HFFc6 (cell line): ENCODE data around the gene UST. TPM values are rescaled to one million over a fixed set of nuclear protein-coding genes. Genes with fewer than 3 reads are reported as not detected.

Source experiments
- DNase-seq: peaks from one replicate; pipeline ENCODE4 v3.0.0-alpha.2; 2018
- H3K27ac Mint-ChIP-seq: 2 replicates; pipeline ENCODE4 v1.8.0; 2020; ENCODE audit warnings: mild to moderate bottlenecking, mixed read lengths
- H3K27me3 Mint-ChIP-seq: 2 replicates; pipeline ENCODE4 v1.8.0; 2021; ENCODE audit warnings: mild to moderate bottlenecking, moderate library complexity, mixed read lengths; ENCODE audit not compliant: insufficient read depth
- H3K36me3 Mint-ChIP-seq: 2 replicates; pipeline ENCODE4 v1.8.0; 2021; ENCODE audit warnings: low read depth, mixed read lengths
- H3K4me1 Mint-ChIP-seq: 2 replicates; pipeline ENCODE4 v1.8.0; 2020; ENCODE audit warnings: low read depth, mixed read lengths
- H3K4me3 Mint-ChIP-seq: 2 replicates; pipeline ENCODE4 v1.8.0; 2020; ENCODE audit warnings: mild to moderate bottlenecking, moderate library complexity, mixed read lengths
- H3K9me3 Mint-ChIP-seq: 2 replicates; pipeline ENCODE4 v1.8.0; 2020; ENCODE audit warnings: mild to moderate bottlenecking, mixed read lengths
- total RNA-seq, 6 experiments: library from RNA; stranded (reverse); fragmentation: NEBNext Ultra II Directional; extraction: Animal tissue kit (Norgen Biotek cat#: 25700); gene quantifications; 2 replicates in 1 of 6; 3 replicates in 5 of 6; pipeline ENCODE4 v1.2.3, GENCODE V29; 2021
- TF ChIP-seq, protein P1 (sequence below): fragments of 200-600 bp; sonication (generic); IDR thresholded peaks from 2 replicates; pipeline ENCODE4 v1.5.0; 2021; ENCODE audit warnings: antibody characterized with exemption, mild to moderate bottlenecking

The UST gene
- total RNA-seq, 6 experiments from 2014 or later, result 12.9 to 17.3 (median 16.7) TPM

DNA sequence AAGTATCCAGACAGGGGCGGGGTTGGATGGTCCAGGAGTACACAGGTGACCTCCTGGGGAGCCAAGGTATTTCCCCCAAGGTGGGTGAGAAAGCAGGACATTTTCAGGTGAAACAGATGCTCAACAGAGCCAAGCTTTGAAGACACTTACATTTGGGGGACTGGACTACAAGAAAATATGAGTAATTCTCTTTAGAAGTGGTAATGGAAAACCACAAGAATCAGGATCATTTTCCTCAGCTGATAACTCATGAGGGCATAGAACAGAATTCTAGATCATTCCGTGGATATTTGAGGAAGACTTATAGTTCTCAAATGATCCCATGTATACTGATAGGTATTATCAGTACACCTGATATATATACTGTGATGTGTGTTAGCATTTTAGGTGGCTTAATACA is 89.9 kb downstream of the UST start:
- TF ChIP-seq, protein P1, sequence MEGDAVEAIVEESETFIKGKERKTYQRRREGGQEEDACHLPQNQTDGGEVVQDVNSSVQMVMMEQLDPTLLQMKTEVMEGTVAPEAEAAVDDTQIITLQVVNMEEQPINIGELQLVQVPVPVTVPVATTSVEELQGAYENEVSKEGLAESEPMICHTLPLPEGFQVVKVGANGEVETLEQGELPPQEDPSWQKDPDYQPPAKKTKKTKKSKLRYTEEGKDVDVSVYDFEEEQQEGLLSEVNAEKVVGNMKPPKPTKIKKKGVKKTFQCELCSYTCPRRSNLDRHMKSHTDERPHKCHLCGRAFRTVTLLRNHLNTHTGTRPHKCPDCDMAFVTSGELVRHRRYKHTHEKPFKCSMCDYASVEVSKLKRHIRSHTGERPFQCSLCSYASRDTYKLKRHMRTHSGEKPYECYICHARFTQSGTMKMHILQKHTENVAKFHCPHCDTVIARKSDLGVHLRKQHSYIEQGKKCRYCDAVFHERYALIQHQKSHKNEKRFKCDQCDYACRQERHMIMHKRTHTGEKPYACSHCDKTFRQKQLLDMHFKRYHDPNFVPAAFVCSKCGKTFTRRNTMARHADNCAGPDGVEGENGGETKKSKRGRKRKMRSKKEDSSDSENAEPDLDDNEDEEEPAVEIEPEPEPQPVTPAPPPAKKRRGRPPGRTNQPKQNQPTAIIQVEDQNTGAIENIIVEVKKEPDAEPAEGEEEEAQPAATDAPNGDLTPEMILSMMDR, result no peak
- Mint-ChIP-seq H3K36me3 (no peaks in the 10 kb centered on the region), H3K27ac (peak overlapping the region; percentile 64), H3K4me3 (peak overlapping the region; percentile 71), H3K27me3 (peaks cover 2% of the 10 kb centered on the region; the same call in 1 of the 2 replicates), H3K9me3 (no peaks in the 10 kb centered on the region), H3K4me1 (peaks cover 41% of the 10 kb centered on the region)
- peak; percentile 8 for DNase-seq

- TF ChIP-seq, protein P1, result no peak
- H3K9me3 Mint-ChIP-seq, result no peaks in the 10 kb centered on the region
- H3K4me1 Mint-ChIP-seq, result peaks cover 41% of the 10 kb centered on the region
- no peaks in the 10 kb centered on the region for H3K36me3 Mint-ChIP-seq
- H3K27ac Mint-ChIP-seq, result no peak overlapping the region
- no peak overlapping the region for H3K4me3 Mint-ChIP-seq
- H3K27me3 Mint-ChIP-seq, result peaks cover 2% of the 10 kb centered on the region; the same call in 1 of the 2 replicates
- no peak for DNase-seq
These were observed 91.1 kb downstream of the UST start for GRCh38 chr6:148837941-148838340.

DNA sequence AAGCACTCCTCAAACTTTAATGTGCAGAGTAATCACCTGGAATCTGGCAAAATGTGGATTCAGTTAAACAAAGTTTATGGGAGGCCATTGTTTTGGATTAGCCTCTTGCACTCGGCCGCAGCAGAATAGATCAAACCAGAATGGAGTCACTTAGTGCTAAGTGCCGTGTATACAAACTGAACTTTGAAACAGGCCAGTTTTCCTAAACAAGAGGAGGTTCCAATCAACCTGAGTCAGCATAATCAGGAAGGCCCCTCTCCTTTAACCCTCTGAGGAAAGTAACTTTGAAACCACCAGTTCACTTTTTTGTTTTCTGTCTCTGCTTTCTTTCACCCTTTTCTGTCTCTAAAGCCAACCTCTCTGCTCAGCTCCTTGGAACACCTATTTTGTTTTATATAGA is 92.2 kb downstream of the UST start:
- TF ChIP-seq, protein P1, result no peak
- peaks cover 2% of the 10 kb centered on the region; the same call in 1 of the 2 replicates for H3K27me3 Mint-ChIP-seq
- no peak for DNase-seq
- H3K4me1 Mint-ChIP-seq, result peaks cover 41% of the 10 kb centered on the region
- H3K4me3 Mint-ChIP-seq, result no peak overlapping the region
- H3K9me3 Mint-ChIP-seq, result no peaks in the 10 kb centered on the region
- no peak overlapping the region for H3K27ac Mint-ChIP-seq
- no peaks in the 10 kb centered on the region for H3K36me3 Mint-ChIP-seq

DNA sequence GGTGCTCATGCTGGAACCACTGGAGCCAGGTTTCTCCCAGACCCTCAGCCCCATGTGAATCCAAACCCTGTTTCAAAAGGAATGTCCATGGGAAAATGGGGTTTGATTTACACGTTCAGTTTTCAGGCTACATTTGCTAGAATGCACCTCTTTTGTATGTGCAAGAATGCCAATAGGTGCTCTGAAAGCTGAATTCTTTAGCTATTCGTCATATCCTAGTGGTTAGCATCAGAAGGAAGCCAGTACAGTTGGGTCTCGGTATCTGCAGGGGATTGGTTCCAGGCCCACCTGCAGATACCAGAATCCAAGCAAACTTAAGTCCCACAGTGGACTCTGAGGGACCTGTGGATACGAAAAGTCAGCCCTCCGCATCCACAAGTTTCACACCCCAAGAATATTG is 93.4 kb downstream of the UST start:
- H3K4me1 Mint-ChIP-seq, result peaks cover 40% of the 10 kb centered on the region
- no peak overlapping the region for H3K4me3 Mint-ChIP-seq
- H3K27me3 Mint-ChIP-seq, result peaks cover 2% of the 10 kb centered on the region; the same call in 1 of the 2 replicates
- TF ChIP-seq, protein P1, result no peak
- no peaks in the 10 kb centered on the region for H3K9me3 Mint-ChIP-seq
- DNase-seq, result no peak
- H3K27ac Mint-ChIP-seq, result no peak overlapping the region
- H3K36me3 Mint-ChIP-seq, result no peaks in the 10 kb centered on the region

DNA sequence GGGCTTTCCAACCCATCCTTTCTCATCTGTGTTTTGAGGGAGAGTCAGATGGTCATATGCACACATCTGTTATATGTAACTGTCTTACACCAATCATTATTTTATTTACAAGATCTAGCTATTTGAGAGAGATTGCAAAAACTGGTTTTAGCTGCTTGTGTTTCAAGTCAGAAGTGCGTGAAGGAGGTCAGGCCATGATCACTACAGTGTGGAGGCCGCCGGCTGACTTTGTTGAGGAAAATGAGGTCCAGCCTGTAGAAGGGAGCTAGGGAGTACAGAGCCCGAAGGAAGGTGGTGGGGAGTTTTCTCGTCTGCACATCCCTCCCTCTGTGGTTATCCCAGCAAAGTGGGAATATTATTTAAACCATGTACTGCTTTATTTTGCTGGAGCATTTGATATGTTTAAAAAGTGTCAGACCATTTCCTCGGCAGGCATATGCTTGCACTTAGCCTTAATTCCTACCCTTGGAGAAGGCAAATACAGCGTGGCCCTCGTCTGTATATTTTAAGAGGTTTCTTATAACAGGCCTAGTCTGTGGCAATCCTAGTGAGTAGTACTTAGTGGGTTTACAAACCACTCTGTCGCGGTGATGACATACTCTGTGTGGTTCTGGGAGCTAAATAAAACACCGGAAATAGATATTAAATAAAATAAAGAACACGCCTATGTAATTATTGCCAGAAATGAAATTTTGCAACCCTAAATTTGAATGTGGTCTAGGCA is 95.6 kb downstream of the UST start:
- no peak overlapping the region for H3K4me3 Mint-ChIP-seq
- TF ChIP-seq, protein P1, result no peak
- no peaks in the 10 kb centered on the region for H3K27me3 Mint-ChIP-seq
- no peak overlapping the region for H3K27ac Mint-ChIP-seq
- no peaks in the 10 kb centered on the region for H3K36me3 Mint-ChIP-seq
- no peaks in the 10 kb centered on the region for H3K9me3 Mint-ChIP-seq
- H3K4me1 Mint-ChIP-seq, result peaks cover 25% of the 10 kb centered on the region
- no peak for DNase-seq
